ENCODE measurements around the gene BBX.

DNA sequence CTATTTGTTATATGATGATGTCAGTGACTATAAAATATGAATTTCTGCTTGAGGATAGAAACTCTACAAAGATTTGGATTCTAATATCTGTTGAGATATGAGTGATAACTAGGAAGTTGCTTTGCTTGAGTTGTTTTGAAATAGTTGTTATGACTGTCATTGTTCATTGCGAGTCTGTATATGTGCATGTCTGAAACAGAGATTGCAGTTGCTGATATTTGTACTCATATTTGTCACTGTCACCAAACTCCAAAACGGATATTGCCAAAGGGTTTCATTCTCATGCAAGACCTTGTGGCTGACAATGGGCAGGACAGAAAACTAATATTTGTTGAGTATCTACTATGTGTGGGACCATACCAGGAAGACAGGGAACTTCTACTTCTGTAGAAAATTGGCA, 327.9 kb downstream of the BBX start:
- TF ChIP-seq, protein P1, sequence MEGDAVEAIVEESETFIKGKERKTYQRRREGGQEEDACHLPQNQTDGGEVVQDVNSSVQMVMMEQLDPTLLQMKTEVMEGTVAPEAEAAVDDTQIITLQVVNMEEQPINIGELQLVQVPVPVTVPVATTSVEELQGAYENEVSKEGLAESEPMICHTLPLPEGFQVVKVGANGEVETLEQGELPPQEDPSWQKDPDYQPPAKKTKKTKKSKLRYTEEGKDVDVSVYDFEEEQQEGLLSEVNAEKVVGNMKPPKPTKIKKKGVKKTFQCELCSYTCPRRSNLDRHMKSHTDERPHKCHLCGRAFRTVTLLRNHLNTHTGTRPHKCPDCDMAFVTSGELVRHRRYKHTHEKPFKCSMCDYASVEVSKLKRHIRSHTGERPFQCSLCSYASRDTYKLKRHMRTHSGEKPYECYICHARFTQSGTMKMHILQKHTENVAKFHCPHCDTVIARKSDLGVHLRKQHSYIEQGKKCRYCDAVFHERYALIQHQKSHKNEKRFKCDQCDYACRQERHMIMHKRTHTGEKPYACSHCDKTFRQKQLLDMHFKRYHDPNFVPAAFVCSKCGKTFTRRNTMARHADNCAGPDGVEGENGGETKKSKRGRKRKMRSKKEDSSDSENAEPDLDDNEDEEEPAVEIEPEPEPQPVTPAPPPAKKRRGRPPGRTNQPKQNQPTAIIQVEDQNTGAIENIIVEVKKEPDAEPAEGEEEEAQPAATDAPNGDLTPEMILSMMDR (conservative IDR thresholded peaks at IDR 0.05 in 1 of 2, IDR thresholded peaks at IDR 0.05 in 1 of 2; ENCODE audit: extremely low read depth in 1 of 2, insufficient read depth in 1 of 2, low read depth in 1 of 2, low read length in 2 of 2) = no peak
- no peak for TF ChIP-seq EZH2 (IDR thresholded peaks at IDR 0.05; ENCODE audit: borderline replicate concordance, low read length)

Data from mammary epithelial cell (primary cell).